Stomach smooth muscle (tissue), 2 donors: Measurements from ENCODE around the gene CD99.
"Not testable (repeated sequence)": the region's sequence is repeated elsewhere in the genome, so short reads cannot be mapped to it uniquely, and the experiment has no call there.

ENCODE experiments used
- H3K27ac ChIP-seq: one replicate; pipeline ENCODE4 v1.7.0; 2013; ENCODE audit warnings: mild to moderate bottlenecking, low read length, inconsistent platforms
- H3K27me3 ChIP-seq, 2 donors: one replicate each; pipeline ENCODE4 v1.7.0; 2013; ENCODE audit warnings: low read length in 2 of 2; ENCODE audit not compliant: insufficient read depth in 2 of 2, control insufficient read depth in 1 of 2
- H3K36me3 ChIP-seq, 2 donors: one replicate each; pipeline ENCODE4 v1.7.0; 2013; ENCODE audit warnings: low read length in 2 of 2; ENCODE audit not compliant: control insufficient read depth in 2 of 2, insufficient read depth in 2 of 2
- H3K4me1 ChIP-seq: one replicate; pipeline ENCODE4 v1.7.0; 2013; ENCODE audit warnings: low read length; ENCODE audit not compliant: control insufficient read depth, insufficient read depth
- H3K4me3 ChIP-seq, 2 donors: one replicate each; pipeline ENCODE4 v1.7.0; 2013; ENCODE audit warnings: low read length in 2 of 2
- H3K9ac ChIP-seq, 2 donors: one replicate each; pipeline ENCODE4 v1.7.0; 2013; ENCODE audit warnings: low read length in 2 of 2, mild to moderate bottlenecking in 1 of 2
- H3K9me3 ChIP-seq, 2 donors: one replicate each; pipeline ENCODE4 v1.7.0; 2013; ENCODE audit warnings: low read length in 2 of 2; ENCODE audit not compliant: control insufficient read depth in 2 of 2
- donor health status: healthy.
- donor health status: Pancreatic carcinoma.

The CD99 gene

DNA sequence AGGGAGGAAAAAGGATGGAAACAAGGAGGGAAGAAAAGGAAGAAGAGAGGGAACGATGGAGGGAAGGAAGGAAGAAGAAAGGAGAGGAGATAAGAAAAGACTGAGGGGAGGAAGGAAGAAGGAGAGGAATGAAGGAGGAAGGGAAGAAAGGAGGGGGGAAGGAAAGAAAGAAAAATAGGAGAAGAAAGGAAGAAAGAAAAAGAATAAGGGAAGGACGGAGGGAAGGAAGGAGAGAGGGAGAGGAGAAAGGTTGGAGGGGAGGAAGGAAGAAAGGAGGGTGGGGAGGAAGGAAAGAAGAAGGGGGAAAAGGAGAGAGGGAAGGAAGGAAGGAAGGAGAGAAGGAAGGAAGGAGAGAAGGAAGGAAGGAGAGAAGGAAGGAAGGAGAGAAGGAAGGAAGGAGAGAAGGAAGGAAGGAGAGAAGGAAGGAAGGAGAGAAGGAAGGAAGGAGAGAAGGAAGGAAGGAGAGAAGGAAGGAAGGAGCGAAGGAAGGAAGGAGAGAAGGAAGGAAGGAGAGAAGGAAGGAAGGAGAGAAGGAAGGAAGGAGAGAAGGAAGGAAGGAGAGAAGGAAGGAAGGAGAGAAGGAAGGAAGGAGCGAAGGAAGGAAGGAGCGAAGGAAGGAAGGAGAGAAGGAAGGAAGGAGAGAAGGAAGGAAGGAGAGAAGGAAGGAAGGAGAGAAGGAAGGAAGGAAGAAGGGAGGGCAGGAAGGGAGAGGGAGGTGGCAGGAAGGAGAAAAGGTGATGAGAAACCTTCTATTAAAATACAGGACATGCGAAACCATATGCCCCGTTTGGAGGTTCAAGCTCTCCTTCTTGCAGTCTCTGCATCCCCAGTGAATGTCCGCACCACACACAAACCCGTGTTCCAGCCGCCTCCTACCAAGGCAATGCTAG lies 82.3 kb downstream of the CD99 start:
- not testable (repeated sequence) for H3K27me3 ChIP-seq, H3K27ac ChIP-seq, H3K36me3 ChIP-seq, H3K9ac ChIP-seq, H3K4me3 ChIP-seq, H3K4me1 ChIP-seq
- H3K9me3 ChIP-seq: peaks cover 11% of the 10 kb centered on the region in 2 donors

DNA sequence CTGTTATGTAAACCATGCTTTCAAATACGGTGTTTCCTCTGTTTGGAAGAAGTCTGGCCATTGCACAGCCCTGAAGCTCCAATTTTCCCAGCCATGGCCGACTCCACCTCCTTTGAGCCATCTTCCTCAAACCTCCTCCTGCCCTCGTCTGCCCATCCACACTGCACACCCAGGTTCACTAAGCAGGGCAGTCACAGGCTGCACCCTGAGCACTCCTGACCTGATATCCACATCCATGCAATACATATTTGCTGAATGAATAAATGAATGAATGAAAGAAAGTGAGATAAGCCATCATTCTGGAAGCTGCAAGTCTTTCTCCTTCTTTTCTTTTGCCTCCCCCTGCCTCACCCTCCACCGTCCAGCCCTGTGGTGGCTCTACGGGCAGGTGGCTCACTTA lies 83.0 kb downstream of the CD99 start:
- no peak overlapping the region for H3K4me3 ChIP-seq
- no peaks in the 10 kb centered on the region for H3K4me1 ChIP-seq
- H3K9me3 ChIP-seq: peaks cover 11% of the 10 kb centered on the region in 2 donors
- no peak overlapping the region for H3K27ac ChIP-seq
- peaks cover 0 to 8% of the 10 kb centered on the region in 2 donors for H3K27me3 ChIP-seq
- no peaks in the 10 kb centered on the region for H3K36me3 ChIP-seq
- no peak overlapping the region for H3K9ac ChIP-seq

DNA sequence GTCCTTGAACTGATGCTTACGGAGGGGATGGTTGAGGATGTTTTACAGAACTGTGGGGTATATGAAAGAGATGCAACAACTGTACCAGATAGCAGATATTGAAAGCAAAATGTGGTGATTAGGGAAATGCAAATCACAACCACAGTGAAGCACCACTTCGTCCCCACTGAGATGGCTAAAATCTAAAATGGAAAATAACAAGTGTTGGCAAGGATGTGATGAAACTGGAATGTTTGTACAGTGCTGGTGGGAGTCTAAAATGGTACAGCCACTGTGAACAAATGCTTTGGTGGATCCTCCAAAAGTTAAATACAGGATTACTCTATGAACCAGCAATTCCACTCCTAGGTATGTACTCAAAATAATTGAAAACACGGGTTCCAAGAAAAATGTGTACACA lies 83.7 kb downstream of the CD99 start:
- peaks cover 0 to 6% of the 10 kb centered on the region in 2 donors for H3K27me3 ChIP-seq
- H3K4me3 ChIP-seq: no peak overlapping the region
- H3K9me3 ChIP-seq: peaks cover 7 to 11% of the 10 kb centered on the region in 2 donors
- H3K36me3 ChIP-seq: no peaks in the 10 kb centered on the region
- no peaks in the 10 kb centered on the region for H3K4me1 ChIP-seq
- no peak overlapping the region for H3K9ac ChIP-seq
- H3K27ac ChIP-seq: no peak overlapping the region

DNA sequence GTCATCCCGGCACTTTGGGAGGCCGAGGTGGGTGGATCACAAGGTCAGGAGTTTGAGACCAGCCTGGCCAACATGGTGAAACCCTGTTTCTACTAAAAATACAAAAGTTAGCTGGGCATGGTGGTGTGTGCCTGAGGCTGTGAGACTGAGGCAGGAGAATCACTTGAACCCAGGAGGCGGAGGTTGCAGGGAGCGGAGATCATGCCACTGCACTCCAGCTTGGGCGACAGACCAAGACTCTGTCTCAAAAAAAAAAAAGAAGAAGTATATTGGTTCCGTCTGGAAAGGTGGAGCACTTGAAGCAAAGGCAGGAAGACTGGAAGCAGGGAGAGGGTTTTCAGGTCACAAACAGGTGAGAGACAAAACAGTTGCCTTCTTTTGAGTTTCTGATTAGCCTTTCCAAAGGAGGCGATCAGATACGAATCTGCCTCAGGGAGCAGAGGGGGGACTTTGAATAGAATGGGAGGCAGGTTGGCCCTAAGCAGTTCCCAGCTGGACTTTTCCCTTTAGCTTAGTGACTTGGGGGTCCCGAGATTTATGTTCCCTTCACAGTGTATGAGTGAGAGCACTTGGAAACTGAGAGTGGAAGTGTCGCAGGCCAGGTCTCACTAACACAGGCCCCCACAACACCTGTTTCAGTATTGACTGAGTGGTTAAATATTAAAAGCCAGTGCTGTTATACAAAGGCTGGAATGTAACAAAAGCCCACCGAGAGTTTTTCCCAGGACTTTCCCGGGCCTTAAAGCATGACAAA lies 89.6 kb downstream of the CD99 start:
- not testable (repeated sequence) for H3K36me3 ChIP-seq, H3K27ac ChIP-seq, H3K4me1 ChIP-seq, H3K27me3 ChIP-seq, H3K4me3 ChIP-seq, H3K9ac ChIP-seq, H3K9me3 ChIP-seq

DNA sequence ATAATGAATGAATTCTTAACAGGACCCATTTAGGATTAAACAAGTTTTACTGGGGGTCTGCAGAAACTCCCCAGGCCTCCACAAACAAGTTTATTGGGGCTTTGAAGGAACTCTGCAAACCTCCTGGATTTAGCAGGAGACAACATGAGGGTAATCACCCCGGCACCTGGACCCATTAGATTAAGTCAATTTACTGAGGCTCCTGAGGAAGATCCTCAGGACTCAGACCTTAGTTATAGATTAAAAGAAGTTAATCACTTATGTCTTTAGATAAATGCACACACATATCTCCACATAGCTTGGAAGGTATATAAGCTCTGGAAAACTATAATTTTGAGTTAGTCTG lies 90.1 kb downstream of the CD99 start:
- Histone ChIP-seq H3K4me3 (no peak overlapping the region), H3K27me3 (no peaks in the 10 kb centered on the region), H3K27ac (no peak overlapping the region), H3K4me1 (no peaks in the 10 kb centered on the region), H3K9me3 (no peaks in the 10 kb centered on the region), H3K9ac (no peak overlapping the region), H3K36me3 (no peaks in the 10 kb centered on the region)

DNA sequence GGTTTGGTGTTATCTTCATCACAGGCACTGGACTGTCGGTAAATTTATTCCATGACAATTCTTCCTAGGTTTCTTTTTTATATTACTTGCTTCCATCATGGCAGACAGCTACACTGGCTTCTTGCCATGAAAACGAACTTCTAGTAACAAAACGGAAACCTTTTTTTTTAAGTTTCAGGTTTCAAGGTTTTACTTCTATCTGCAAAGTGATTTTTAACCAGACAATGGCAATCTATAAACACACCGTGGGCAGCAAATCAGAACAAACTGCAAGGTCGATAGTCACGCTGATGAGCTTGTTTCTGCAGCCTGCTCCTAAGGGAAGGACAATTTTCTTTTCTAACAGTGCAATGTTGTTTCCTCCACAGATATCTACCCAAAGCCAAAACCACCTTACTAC lies 90.6 kb downstream of the CD99 start:
- Histone ChIP-seq H3K9ac (no peak overlapping the region), H3K9me3 (no peaks in the 10 kb centered on the region), H3K27ac (no peak overlapping the region), H3K4me1 (no peaks in the 10 kb centered on the region), H3K4me3 (no peak overlapping the region), H3K27me3 (no peaks in the 10 kb centered on the region), H3K36me3 (no peaks in the 10 kb centered on the region)

DNA sequence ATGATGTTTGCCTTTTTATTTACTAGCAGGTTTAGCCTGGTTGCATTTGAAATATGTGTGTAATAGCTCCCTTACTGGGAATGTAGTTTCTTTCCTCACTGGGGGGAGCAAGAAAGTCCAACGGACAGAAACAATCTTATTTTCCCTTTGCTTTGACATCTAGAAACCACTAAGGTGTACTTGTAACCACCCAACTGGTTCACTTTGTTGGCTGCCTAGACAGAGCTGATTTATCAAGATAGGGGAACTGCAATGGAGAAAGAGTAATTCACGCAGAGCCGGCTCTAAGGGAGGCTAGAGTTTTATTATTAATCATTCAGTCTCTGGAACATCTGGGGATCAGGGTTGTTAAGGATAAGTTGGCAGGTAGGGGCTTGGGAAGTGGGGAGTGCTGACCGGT lies 91.1 kb downstream of the CD99 start:
- no peak overlapping the region for H3K9ac ChIP-seq
- H3K4me1 ChIP-seq: no peaks in the 10 kb centered on the region
- H3K9me3 ChIP-seq: no peaks in the 10 kb centered on the region
- no peaks in the 10 kb centered on the region for H3K27me3 ChIP-seq
- no peaks in the 10 kb centered on the region for H3K36me3 ChIP-seq
- no peak overlapping the region for H3K27ac ChIP-seq
- no peak overlapping the region for H3K4me3 ChIP-seq

DNA sequence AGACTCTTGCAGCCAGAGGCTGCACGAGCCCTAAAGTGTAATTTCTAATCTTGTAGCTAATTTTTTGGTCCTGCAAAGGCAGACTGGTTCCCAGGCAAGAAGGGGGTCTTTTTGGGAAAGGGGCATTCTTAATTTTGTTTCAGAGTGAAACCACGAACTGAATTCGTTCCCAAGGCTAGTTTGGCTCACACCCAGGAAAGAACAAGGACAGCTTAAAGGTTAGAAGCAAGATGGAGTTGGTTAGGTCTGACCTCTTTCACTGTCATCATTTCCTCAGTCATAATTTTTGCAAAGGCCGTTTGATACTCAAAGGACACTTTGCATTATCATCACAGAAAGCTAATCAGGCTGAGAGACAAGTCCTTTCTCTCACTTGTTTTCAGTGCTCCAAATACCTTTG lies 91.7 kb downstream of the CD99 start:
- Histone ChIP-seq H3K27ac (no peak overlapping the region), H3K4me3 (no peak overlapping the region), H3K4me1 (no peaks in the 10 kb centered on the region), H3K36me3 (no peaks in the 10 kb centered on the region), H3K9ac (no peak overlapping the region), H3K9me3 (no peaks in the 10 kb centered on the region), H3K27me3 (no peaks in the 10 kb centered on the region)

DNA sequence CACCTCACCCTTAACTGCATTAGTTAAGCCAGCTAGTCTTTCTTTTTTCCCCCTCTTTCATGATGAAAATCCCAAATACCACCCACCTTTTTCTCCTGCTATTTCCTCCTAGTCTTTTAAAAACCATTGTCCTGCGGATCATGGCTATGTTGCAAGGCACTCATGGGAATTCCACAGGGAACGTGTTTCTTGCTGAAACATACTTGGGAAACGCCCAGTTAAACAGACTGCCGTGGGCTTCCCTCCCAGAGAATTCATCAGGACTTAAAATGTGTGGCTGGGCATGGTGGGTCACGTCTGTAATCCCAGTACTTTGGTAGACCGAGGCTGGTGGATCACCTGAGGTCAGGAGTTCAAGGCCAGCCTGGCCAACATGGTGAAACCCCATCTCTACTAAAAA lies 92.9 kb downstream of the CD99 start:
- no peak overlapping the region for H3K27ac ChIP-seq
- H3K36me3 ChIP-seq: no peaks in the 10 kb centered on the region
- H3K9me3 ChIP-seq: no peaks in the 10 kb centered on the region
- H3K4me3 ChIP-seq: no peak overlapping the region
- no peaks in the 10 kb centered on the region for H3K27me3 ChIP-seq
- H3K9ac ChIP-seq: no peak overlapping the region
- H3K4me1 ChIP-seq: no peaks in the 10 kb centered on the region

DNA sequence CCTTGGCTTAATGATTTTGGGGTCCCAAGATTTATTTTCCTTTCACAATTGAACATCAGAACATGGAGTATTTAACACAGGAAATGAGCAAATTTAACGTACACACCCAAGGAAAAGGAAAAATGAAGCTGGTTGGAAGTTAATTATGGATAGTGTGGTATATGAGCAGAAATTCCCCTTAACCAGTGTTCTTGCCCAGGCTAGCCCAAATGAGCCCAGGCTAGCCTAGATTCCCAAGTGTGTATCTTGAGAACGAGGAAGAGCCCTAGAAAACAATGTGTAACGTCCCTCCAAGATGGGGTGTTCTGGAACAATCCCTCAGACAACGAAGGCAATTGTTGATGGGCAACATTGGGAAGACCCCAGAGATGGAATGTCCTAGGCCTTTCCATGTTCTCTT lies 94.4 kb downstream of the CD99 start:
- no peaks in the 10 kb centered on the region for H3K4me1 ChIP-seq
- H3K9me3 ChIP-seq: no peaks in the 10 kb centered on the region
- no peaks in the 10 kb centered on the region for H3K27me3 ChIP-seq
- H3K4me3 ChIP-seq: no peak overlapping the region
- no peak overlapping the region for H3K9ac ChIP-seq
- no peak overlapping the region for H3K27ac ChIP-seq
- H3K36me3 ChIP-seq: no peaks in the 10 kb centered on the region

DNA sequence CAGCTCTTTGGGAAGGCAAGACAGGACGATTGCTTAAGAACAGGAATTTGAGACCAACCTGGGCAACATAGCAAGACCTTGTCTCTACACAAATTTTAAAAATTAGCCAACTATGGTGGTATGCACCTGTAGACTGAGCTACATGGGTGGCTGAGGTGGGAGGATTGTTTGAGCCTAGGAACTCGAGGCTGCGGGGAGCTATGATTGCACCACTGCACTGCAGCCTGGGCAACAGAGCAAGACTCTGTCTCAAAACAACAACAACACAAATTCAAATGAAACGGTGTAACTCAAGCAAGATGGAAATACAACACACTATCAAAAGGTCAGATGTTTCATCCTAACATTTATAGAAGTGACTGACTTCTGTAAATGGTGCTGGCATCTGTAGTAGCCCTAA lies 97.9 kb downstream of the CD99 start:
- Histone ChIP-seq H3K9me3 (no peaks in the 10 kb centered on the region), H3K36me3 (no peaks in the 10 kb centered on the region), H3K4me3 (no peak overlapping the region), H3K27me3 (no peaks in the 10 kb centered on the region), H3K9ac (no peak overlapping the region), H3K27ac (no peak overlapping the region), H3K4me1 (no peaks in the 10 kb centered on the region)
